Stimulated activated CD4-positive, alpha-beta T cell treated with anti-CD3 and anti-CD28 coated beads, Interleukin-4, amount 100 ng/mL, for 4 hours (primary cell): ENCODE results near the gene ZP2.
"Not testable (repeated sequence)": the region's sequence is repeated elsewhere in the genome, so short reads cannot be mapped to it uniquely, and the experiment has no call there.

Experiments
- DNase-seq, 2 experiments: peaks; one replicate each; pipeline ENCODE4 v3.0.0-alpha.2; 2020

The ZP2 gene

GRCh38 chr16:21211486-21211885 lies at the start of gene ZP2:
Gene ZP2 (minus strand): TSS chr16:21211574. CDS start chr16:21211547, 27 bp downstream.
- DNase-seq, result no peak

- DNase-seq, result no peak
These were observed 45.9 kb upstream of the ZP2 start for GRCh38 chr16:21257284-21257683.

- DNase-seq, result no peak
These were observed 45.3 kb upstream of the ZP2 start for GRCh38 chr16:21256636-21257035.

GRCh38 chr16:21253470-21253869 lies 42.1 kb upstream of the ZP2 start:
- no peak for DNase-seq

GRCh38 chr16:21250072-21250923 lies 38.9 kb upstream of the ZP2 start:
- DNase-seq, result no peak

GRCh38 chr16:21248179-21248578 lies 36.8 kb upstream of the ZP2 start:
- DNase-seq, result not testable (repeated sequence)

DNA sequence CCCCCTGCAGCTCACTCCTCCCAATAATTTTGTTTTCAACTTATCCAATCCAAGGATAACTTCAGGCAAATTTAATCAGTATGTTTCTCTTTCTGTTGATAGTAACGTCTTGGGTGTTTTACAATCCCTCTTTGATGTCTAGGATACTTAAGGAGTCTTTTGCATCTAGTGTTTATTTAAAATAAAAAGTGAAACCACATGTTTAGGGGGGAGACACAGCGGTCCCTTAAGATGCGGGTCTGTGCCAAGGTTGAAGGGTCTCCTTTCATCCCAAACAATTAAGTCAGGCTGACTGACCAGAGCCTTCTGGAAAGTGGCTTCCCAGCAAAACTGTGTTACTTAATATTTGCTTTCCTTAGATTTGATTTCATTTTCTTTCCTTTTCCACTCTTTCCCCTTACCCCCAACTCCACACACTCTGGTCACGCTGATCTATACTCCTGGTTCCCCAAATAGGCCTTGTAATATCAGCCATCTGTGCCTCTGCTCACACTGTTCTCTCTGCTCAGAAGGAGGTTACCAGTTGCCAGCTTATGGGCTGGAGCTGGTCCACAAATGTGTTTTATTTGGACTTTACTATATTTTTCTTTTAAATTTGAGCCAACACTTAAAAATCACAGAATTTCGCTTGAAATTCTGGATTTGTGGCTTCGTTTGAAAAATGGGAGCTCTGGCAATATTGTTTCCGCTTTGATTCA lies 33.3 kb upstream of the ZP2 start:
- no peak for DNase-seq

GRCh38 chr16:21242756-21243155 lies 31.4 kb upstream of the ZP2 start:
- no peak for DNase-seq

GRCh38 chr16:21239646-21240045 lies 28.3 kb upstream of the ZP2 start:
- no peak for DNase-seq

GRCh38 chr16:21236831-21237230 lies 25.5 kb upstream of the ZP2 start:
- no peak for DNase-seq

- DNase-seq, result no peak
These were observed 23.8 kb upstream of the ZP2 start for GRCh38 chr16:21235199-21235585.

DNA sequence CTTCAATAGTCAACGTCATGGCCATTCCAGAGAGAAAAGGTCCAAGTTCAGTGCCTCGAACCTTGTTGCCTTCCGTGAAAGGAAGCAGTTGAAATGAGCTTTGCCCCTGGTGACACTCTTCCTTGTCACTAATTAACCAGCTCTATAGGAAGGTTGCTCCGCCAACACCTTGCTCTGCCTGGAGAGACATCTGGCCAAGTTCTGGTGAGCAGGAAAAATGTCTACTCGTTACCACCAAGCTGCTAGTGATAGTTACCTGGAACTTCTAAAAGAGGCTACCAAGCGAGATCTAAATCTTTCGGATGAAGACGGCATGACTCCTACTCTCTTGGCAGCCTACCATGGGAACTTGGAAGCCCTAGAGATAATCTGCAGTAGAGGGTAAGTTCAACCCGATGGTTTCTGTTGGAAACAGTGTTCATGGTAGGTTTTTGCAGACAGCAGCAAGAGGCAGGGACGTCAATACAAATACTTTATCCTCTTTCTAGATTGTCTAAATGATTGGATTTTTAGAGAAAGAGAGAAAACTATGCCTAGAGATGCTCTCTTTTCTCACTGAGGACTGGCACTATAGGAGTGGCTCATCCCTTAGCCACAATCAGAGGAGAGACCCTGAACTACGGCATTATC lies 22.3 kb upstream of the ZP2 start, which contains the start of gene ANKS4B:
Gene ANKS4B, plus strand, starts transcription at position 179 of the 630 bp plus-strand sequence. Its CDS starts 39 bp downstream, at position 218.
- no peak for DNase-seq

- no peak for DNase-seq
These were observed 21.7 kb upstream of the ZP2 start for GRCh38 chr16:21233045-21233520.

DNA sequence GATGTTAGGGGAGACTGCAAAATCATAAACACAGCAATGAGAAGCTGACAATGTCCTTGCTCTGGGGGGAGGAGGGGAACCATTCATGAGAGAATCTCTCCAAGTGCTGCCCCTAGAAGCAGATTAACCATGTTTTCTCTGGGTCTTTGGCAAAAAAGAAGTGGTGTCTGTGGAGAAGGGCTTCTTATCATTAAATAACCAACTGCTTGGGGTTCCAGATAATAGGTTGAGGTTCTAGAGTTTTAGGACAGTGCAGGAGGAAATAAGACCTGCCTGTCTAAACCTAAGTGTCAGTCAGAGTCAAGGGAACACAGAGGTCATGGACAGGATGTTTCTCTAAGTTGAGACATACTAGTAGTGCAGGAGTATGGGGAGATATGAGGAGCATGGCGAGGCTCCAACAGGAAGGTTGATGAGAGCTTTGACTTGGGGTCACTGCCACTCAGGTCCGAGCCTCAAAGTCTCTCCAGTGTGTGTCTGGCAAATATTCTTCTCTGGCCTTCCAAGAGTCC lies 17.0 kb upstream of the ZP2 start:
- no peak for DNase-seq

DNA sequence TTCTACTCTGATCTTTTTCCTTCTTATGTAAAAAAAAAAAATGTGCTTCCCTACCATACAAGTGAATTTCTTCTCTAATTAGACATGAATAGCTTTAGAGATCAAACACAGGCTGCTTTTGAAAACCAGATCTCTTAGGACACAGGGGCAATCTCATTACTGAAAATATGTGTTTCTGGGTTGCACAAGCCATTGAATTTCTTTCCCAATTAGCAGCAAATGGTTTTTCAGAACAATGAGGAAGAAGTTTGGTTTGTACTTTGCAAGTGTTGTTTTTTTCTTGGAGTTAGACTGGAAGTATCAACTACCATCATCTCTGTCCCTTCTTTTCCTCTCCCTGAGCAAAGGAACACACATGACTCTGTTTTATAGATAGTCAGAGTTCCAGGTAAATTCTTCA lies 16.5 kb upstream of the ZP2 start:
- no peak for DNase-seq

GRCh38 chr16:21226749-21227148 lies 15.4 kb upstream of the ZP2 start:
- DNase-seq, result no peak

DNA sequence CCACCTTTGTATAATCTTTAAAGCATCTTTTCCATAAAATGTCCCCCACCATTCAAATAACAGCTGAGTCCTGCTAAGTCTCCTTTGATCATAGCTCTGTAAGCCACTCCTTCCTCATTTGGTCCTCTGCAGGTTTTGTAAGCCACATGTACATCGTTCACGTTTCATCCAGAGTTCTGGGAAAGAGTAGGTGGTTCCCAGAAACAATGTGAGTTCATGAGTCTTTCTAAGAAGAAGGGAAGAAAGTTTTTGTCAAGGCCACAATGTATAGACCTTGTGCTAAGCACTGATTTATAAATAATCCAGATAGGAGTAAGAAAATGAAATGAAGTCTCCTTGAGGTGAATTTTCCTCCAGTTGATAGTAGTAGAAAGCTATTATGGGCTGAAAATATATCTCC lies 13.4 kb upstream of the ZP2 start:
- DNase-seq, result no peak

- no peak for DNase-seq
These were observed 12.4 kb upstream of the ZP2 start for GRCh38 chr16:21223787-21224186.

GRCh38 chr16:21222495-21223337 lies 11.3 kb upstream of the ZP2 start:
- DNase-seq, result no peak

GRCh38 chr16:21219551-21219950 lies 8.2 kb upstream of the ZP2 start:
- no peak for DNase-seq

DNA sequence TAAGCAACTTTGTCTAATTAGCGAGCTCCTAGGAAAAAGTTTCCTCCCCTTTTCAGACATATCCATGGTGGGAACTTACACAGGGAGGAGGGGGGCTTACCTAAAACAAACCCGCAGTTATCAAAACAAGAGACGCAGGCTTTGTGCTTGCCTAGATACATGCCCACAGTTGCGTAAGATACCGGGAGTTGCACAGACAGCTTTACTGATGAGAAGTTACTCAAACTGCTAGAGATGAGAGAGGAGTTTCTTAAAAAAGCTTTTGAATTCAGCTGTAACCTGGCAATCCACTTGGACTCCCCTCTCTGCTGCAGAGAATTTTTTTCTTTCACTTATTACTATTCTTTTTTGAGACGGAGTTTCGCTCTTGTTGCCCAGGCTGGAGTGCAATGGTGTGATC lies 6.8 kb upstream of the ZP2 start:
- DNase-seq, result no peak

DNA sequence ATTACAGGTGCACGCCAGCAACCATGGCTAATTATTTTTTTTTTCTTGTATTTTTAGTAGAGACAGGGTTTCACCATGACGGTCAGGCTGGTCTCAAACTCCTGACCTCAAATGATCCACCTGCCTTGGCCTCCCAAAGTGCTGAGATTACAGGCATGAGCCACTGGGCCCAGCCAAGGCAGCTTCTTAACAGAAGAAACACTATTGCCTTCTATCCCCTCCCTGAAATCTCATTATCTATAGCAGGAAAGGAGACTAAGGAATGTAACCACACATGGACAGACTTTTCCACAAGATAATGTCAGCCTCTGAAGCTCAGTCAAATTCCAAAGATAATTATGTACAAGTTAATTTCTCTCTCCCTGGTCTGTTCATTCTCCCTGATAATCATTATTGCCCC lies 5.7 kb upstream of the ZP2 start:
- DNase-seq, result no peak
